Activated CD4-positive, CD25-positive, alpha-beta regulatory T cell treated with anti-CD3 and anti-CD28 coated beads, Interleukin-2, amount 50 U/mL, for 16 hours (primary cell): Measurements from ENCODE around the gene KIR2DL1.
"Not testable (repeated sequence)": the region's sequence is repeated elsewhere in the genome, so short reads cannot be mapped to it uniquely, and the experiment has no call there.

ENCODE experiments used
- DNase-seq: peaks from one replicate; pipeline ENCODE4 v3.0.0-alpha.2; 2020; ENCODE audit warnings: low read depth, low spot score

Gene KIR2DL1

GRCh38 chr19:54817670-54818536 lies 48.3 kb downstream of the KIR2DL1 start:
- no peak for DNase-seq

DNA sequence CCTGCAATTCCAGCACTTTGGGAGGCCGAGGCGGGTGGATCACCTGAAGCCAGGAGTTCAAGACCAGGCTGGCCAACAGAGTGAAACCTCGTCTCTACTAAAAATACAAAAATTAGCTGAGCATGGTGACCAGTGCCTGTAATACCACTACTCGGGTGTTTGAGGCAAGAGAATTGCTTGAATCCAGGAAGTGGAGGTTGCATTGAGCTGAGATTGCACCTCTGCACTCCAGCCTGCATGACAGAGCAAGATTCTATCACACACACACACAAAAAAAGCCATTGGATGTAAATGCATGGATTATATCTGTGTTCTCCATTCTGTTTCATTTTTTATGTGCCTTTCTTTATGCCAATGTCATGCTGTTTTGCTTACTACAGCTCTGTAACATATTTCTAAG lies 54.8 kb downstream of the KIR2DL1 start:
- not testable (repeated sequence) for DNase-seq

DNA sequence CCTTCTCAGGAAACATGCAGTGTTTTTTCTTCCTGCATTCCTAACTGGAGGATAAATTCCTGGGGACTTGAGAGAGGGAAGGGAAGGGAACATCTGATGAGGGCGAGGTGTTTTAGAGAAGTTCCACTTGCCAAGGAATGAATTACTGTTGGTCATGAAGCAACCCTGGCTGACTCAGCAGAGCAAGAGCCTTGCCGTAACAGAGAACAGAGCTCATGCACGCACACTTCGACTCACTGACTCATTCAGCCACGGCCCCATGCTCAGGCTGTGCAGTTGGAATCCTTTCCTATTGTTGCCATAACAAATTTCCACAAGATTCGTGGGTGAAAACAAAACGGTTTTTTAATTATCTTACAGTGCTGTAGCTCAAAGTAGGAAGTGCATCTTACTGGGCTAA lies 55.7 kb downstream of the KIR2DL1 start:
- not testable (repeated sequence) for DNase-seq

DNA sequence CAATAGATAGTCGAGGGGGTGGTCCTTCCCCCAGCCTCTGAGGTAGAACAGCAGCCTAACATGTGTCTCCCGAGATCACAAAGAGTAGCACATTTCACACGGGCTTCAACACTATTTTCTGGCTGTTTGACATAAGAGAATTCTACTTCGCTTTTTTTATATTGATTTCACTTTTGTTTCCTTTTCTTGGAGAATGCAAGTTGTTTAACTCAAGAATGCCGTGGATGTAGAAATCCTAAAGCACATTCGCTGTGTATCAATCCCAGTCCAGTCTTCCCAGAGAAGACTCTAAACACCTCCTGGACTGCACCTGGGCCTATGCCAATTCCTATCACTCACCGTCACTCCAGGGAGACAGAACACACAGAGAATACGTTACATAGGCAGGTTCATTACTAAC lies 58.5 kb downstream of the KIR2DL1 start:
- not testable (repeated sequence) for DNase-seq

DNA sequence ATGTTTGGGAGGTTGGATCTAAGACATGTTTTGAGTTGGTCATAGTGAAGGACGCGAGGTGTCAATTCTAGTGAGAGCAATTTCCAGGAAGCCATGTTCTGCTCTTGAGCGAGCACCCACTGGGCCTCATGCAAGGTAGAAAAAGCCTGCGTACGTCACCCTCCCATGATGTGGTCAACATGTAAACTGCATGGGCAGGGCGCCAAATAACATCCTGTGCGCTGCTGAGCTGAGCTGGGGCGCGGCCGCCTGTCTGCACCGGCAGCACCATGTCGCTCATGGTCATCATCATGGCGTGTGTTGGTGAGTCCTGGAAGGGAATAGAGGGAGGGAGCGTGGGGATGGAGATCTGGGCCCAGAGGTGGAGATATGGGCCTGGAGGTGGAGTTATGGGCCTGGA lies 62.9 kb downstream of the KIR2DL1 start, which contains the start of gene KIR2DS4:
KIR2DS4 (plus strand) TSS at position 181 of the 400 bp plus-strand sequence.
- not testable (repeated sequence) for DNase-seq
